ENCODE results near the gene TTYH1. TPM values are rescaled to one million over a fixed set of nuclear protein-coding genes. Genes with fewer than 3 reads are reported as not detected.

Gene TTYH1
- total and polyA plus RNA-seq, 9 of the 15 experiments (the other 6 are each of a cell fraction or from before 2014, with no cell fraction given) = 0.08 TPM; not detected in 8

DNA sequence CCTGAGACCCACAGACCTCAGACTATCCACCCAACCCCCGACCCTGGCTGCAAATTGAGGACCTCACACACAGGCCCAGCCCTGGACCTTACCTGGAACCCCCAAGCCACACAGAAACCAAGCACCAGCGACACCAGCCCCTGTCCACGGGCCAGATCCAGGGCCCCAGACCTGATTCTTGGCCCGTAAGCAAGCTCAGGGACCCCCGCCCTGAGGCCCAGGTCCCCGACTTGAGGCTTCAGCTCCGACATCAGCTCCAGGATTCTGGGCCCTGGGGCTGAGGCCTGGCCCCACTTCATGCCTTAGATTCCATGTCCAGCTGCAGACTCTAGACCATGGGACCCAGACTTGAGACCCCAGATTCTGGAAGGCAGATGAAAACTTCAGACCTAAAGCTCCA, 6.3 kb downstream of the TTYH1 start:
- TF ChIP-seq, protein P1, sequence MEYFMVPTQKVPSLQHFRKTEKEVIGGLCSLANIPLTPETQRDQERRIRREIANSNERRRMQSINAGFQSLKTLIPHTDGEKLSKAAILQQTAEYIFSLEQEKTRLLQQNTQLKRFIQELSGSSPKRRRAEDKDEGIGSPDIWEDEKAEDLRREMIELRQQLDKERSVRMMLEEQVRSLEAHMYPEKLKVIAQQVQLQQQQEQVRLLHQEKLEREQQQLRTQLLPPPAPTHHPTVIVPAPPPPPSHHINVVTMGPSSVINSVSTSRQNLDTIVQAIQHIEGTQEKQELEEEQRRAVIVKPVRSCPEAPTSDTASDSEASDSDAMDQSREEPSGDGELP (CRISPR knock-in tag; IDR thresholded peaks at IDR 0.05; ENCODE audit: borderline replicate concordance) = no peak
- TF ChIP-seq, protein P2, sequence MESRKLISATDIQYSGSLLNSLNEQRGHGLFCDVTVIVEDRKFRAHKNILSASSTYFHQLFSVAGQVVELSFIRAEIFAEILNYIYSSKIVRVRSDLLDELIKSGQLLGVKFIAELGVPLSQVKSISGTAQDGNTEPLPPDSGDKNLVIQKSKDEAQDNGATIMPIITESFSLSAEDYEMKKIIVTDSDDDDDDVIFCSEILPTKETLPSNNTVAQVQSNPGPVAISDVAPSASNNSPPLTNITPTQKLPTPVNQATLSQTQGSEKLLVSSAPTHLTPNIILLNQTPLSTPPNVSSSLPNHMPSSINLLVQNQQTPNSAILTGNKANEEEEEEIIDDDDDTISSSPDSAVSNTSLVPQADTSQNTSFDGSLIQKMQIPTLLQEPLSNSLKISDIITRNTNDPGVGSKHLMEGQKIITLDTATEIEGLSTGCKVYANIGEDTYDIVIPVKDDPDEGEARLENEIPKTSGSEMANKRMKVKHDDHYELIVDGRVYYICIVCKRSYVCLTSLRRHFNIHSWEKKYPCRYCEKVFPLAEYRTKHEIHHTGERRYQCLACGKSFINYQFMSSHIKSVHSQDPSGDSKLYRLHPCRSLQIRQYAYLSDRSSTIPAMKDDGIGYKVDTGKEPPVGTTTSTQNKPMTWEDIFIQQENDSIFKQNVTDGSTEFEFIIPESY (CRISPR knock-in tag; IDR thresholded peaks at IDR 0.05) = no peak
- TF ChIP-seq, protein P3, sequence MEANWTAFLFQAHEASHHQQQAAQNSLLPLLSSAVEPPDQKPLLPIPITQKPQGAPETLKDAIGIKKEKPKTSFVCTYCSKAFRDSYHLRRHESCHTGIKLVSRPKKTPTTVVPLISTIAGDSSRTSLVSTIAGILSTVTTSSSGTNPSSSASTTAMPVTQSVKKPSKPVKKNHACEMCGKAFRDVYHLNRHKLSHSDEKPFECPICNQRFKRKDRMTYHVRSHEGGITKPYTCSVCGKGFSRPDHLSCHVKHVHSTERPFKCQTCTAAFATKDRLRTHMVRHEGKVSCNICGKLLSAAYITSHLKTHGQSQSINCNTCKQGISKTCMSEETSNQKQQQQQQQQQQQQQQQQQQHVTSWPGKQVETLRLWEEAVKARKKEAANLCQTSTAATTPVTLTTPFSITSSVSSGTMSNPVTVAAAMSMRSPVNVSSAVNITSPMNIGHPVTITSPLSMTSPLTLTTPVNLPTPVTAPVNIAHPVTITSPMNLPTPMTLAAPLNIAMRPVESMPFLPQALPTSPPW (CRISPR knock-in tag; IDR thresholded peaks at IDR 0.05) = no peak
- TF ChIP-seq, protein P4, sequence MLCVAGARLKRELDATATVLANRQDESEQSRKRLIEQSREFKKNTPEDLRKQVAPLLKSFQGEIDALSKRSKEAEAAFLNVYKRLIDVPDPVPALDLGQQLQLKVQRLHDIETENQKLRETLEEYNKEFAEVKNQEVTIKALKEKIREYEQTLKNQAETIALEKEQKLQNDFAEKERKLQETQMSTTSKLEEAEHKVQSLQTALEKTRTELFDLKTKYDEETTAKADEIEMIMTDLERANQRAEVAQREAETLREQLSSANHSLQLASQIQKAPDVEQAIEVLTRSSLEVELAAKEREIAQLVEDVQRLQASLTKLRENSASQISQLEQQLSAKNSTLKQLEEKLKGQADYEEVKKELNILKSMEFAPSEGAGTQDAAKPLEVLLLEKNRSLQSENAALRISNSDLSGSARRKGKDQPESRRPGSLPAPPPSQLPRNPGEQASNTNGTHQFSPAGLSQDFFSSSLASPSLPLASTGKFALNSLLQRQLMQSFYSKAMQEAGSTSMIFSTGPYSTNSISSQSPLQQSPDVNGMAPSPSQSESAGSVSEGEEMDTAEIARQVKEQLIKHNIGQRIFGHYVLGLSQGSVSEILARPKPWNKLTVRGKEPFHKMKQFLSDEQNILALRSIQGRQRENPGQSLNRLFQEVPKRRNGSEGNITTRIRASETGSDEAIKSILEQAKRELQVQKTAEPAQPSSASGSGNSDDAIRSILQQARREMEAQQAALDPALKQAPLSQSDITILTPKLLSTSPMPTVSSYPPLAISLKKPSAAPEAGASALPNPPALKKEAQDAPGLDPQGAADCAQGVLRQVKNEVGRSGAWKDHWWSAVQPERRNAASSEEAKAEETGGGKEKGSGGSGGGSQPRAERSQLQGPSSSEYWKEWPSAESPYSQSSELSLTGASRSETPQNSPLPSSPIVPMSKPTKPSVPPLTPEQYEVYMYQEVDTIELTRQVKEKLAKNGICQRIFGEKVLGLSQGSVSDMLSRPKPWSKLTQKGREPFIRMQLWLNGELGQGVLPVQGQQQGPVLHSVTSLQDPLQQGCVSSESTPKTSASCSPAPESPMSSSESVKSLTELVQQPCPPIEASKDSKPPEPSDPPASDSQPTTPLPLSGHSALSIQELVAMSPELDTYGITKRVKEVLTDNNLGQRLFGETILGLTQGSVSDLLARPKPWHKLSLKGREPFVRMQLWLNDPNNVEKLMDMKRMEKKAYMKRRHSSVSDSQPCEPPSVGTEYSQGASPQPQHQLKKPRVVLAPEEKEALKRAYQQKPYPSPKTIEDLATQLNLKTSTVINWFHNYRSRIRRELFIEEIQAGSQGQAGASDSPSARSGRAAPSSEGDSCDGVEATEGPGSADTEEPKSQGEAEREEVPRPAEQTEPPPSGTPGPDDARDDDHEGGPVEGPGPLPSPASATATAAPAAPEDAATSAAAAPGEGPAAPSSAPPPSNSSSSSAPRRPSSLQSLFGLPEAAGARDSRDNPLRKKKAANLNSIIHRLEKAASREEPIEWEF (CRISPR knock-in tag; IDR thresholded peaks at IDR 0.05) = no peak
- TF ChIP-seq, protein P5, sequence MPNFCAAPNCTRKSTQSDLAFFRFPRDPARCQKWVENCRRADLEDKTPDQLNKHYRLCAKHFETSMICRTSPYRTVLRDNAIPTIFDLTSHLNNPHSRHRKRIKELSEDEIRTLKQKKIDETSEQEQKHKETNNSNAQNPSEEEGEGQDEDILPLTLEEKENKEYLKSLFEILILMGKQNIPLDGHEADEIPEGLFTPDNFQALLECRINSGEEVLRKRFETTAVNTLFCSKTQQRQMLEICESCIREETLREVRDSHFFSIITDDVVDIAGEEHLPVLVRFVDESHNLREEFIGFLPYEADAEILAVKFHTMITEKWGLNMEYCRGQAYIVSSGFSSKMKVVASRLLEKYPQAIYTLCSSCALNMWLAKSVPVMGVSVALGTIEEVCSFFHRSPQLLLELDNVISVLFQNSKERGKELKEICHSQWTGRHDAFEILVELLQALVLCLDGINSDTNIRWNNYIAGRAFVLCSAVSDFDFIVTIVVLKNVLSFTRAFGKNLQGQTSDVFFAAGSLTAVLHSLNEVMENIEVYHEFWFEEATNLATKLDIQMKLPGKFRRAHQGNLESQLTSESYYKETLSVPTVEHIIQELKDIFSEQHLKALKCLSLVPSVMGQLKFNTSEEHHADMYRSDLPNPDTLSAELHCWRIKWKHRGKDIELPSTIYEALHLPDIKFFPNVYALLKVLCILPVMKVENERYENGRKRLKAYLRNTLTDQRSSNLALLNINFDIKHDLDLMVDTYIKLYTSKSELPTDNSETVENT (CRISPR knock-in tag; IDR thresholded peaks at IDR 0.05) = no peak
- no peak for TF ChIP-seq MCM7 (IDR thresholded peaks at IDR 0.05)
- ChIA-PET POLR2A (interaction anchor here (0.5 to 1.6 kb wide), 5 partner anchors 9 to 278 kb away, joined by 3 to 4 read pairs (median 3); no protein-coding TSS in a partner anchor), CTCF (ENCODE audit: low intra/inter-chr PET ratio) (no interaction called here)
- no peak overlapping the region for H3K4me3 ChIP-seq
- peaks cover 9% of the 10 kb centered on the region; the same call in 1 of the 2 replicates for H4K20me1 ChIP-seq (replicated peaks; ENCODE audit: control insufficient read depth, insufficient read depth, low read length)
- in situ Hi-C loops (cut with MboI) (no loop called here), intact Hi-C loops (cut with micrococcal nuclease) (no loop called here)
- H3K4me1 ChIP-seq (replicated peaks in 1 of 2; ENCODE audit: control insufficient read depth in 2 of 2, insufficient read depth in 2 of 2, low read length in 2 of 2) = peaks cover 0 to 33% of the 10 kb centered on the region in 2 experiments; a peak in 3 of 5 replicates
- no peaks in the 10 kb centered on the region for H3K9me1 ChIP-seq (ENCODE audit: control insufficient read depth, insufficient read depth, low read length)
- no peak for ATAC-seq
- no peak overlapping the region for H2AFZ ChIP-seq (ENCODE audit: low read depth, low read length)
- H3K79me2 ChIP-seq (ENCODE audit: control insufficient read depth, insufficient read depth, low read length) = no peaks in the 10 kb centered on the region
- WGBS (ENCODE audit: insufficient coverage, low coverage, missing lambda C conversion rate) = 2% methylated on average over 7 of the region's 7 CpGs
- H3K4me2 ChIP-seq (ENCODE audit: insufficient read depth, low read length) = no peak overlapping the region
- no TSS peak for BruUV-seq (replicated peaks)
- no peaks in the 10 kb centered on the region for H3K9me3 ChIP-seq (replicated peaks; ENCODE audit: control insufficient read depth, insufficient read depth, low read depth, low read length)
- DNase-seq (ENCODE audit: extremely low read depth in 1 of 4, low spot score in 3 of 4) = peak in 2 of 4 experiments; percentile 1 to 5
- peaks cover 34 to 69% of the 10 kb centered on the region in 2 experiments for H3K27me3 ChIP-seq (ENCODE audit: control insufficient read depth in 2 of 2, insufficient read depth in 2 of 2, low read length in 2 of 2)
- no peak overlapping the region for H3K27ac ChIP-seq (ENCODE audit: extremely low read depth, low read depth, low read length)
- no peak overlapping the region for H3K9ac ChIP-seq (ENCODE audit: insufficient read depth in 1 of 2, low read depth in 2 of 2, low read length in 2 of 2)
- FAIRE-seq = no peak
- no peaks in the 10 kb centered on the region for H3K36me3 ChIP-seq (ENCODE audit: control insufficient read depth, insufficient read depth, low read length)

Data from K562 (cell line).